Endodermal cell (in vitro differentiated cells): ENCODE data around the gene NEK9. TPM values are rescaled to one million over a fixed set of nuclear protein-coding genes. Genes with fewer than 3 reads are reported as not detected.

Source experiments
- DNase-seq: peaks from one replicate; pipeline ENCODE4 v3.0.0-alpha.2; 2017
- H3K27ac ChIP-seq: 2 replicates; pipeline ENCODE4 v1.5.1; 2013; ENCODE audit warnings: mild to moderate bottlenecking, low read depth, low read length, moderate library complexity
- H3K27me3 ChIP-seq: 2 replicates; pipeline ENCODE4 v1.6.1; 2013; ENCODE audit warnings: mild to moderate bottlenecking, low read length, moderate library complexity; ENCODE audit not compliant: insufficient read depth, control insufficient read depth, poor library complexity, severe bottlenecking
- H3K36me3 ChIP-seq: 2 replicates; pipeline ENCODE4 v1.7.0; 2013; ENCODE audit warnings: mild to moderate bottlenecking, low read length, moderate library complexity; ENCODE audit not compliant: control insufficient read depth, insufficient read depth
- H3K4me1 ChIP-seq: one replicate; pipeline ENCODE4 v1.7.0; 2013; ENCODE audit warnings: low read length; ENCODE audit not compliant: control insufficient read depth, insufficient read depth
- H3K4me3 ChIP-seq: 2 replicates; pipeline ENCODE4 v1.5.1; 2013; ENCODE audit warnings: mild to moderate bottlenecking, low read length, moderate library complexity
- H3K9ac ChIP-seq: 2 replicates; pipeline ENCODE4 v1.6.1; 2013; ENCODE audit warnings: mild to moderate bottlenecking, low read length, moderate library complexity; ENCODE audit not compliant: poor library complexity, severe bottlenecking; ENCODE audit errors: extremely low read depth
- H3K9me3 ChIP-seq: 2 replicates; pipeline ENCODE4 v1.6.1; 2013; ENCODE audit warnings: mild to moderate bottlenecking, low read length, moderate library complexity; ENCODE audit not compliant: control insufficient read depth
- H3K27ac Mint-ChIP-seq: 2 replicates; pipeline ENCODE4 v1.8.0; 2020; ENCODE audit warnings: mixed read lengths
- H3K27me3 Mint-ChIP-seq: 2 replicates; pipeline ENCODE4 v1.8.0; 2021; ENCODE audit warnings: mild to moderate bottlenecking, mixed read lengths; ENCODE audit not compliant: insufficient read depth
- H3K36me3 Mint-ChIP-seq: 2 replicates; pipeline ENCODE4 v1.8.0; 2020; ENCODE audit warnings: low read depth, mixed read lengths
- H3K4me1 Mint-ChIP-seq: 2 replicates; pipeline ENCODE4 v1.8.0; 2020; ENCODE audit warnings: mixed read lengths
- H3K4me3 Mint-ChIP-seq: 2 replicates; pipeline ENCODE4 v1.8.0; 2020; ENCODE audit warnings: mild to moderate bottlenecking, moderate library complexity, mixed read lengths
- H3K9me3 Mint-ChIP-seq: 2 replicates; pipeline ENCODE4 v1.8.0; 2020; ENCODE audit warnings: mild to moderate bottlenecking, mixed read lengths
- CTCF ChIP-seq: fragments of 200-600 bp; sonication (generic); conservative IDR thresholded peaks from 2 replicates; pipeline ENCODE4 v1.5.0; 2021; ENCODE audit warnings: antibody characterized with exemption, mild to moderate bottlenecking
- WGBS, 2 experiments: methylation state at CpG; one replicate each; pipeline versions ENCODE4 v1.1.5 to v1.1.7; 2013; ENCODE audit warnings: missing lambda C conversion rate in 2 of 2, mixed read lengths in 1 of 2; ENCODE audit not compliant: insufficient coverage in 1 of 2, insufficient read length in 1 of 2; 5-methylcytosine and 5-hydroxymethylcytosine counted together
- total RNA-seq, 2 donors: library from RNA; stranded (reverse); fragmentation: NEBNext Ultra II Directional in 1 of 2; extraction: Animal tissue kit (Norgen Biotek cat#: 25700) in 1 of 2; gene quantifications; 2 replicates in 1 of 2; 3 replicates in 1 of 2; pipeline ENCODE4 v1.2.1, GENCODE V29; 2021

NEK9 gene
- total RNA-seq, 2 donors from 2014 or later: 74.1 to 97.5 TPM

- H3K9me3 ChIP-seq: no peaks in the 10 kb centered on the region
- no peak overlapping the region for H3K9ac ChIP-seq
- no peak overlapping the region for H3K27ac ChIP-seq
- H3K4me3 ChIP-seq: no peak overlapping the region
- no peak for DNase-seq
- peaks cover 6% of the 10 kb centered on the region for H3K36me3 Mint-ChIP-seq
- H3K27me3 Mint-ChIP-seq: no peaks in the 10 kb centered on the region
- H3K4me3 Mint-ChIP-seq: no peak overlapping the region
- peaks cover 2% of the 10 kb centered on the region for H3K4me1 ChIP-seq
- H3K9me3 Mint-ChIP-seq: no peaks in the 10 kb centered on the region
- H3K27ac Mint-ChIP-seq: no peak overlapping the region
- no peaks in the 10 kb centered on the region for H3K27me3 ChIP-seq
- TF ChIP-seq CTCF: no peak
- peaks cover 3% of the 10 kb centered on the region for H3K36me3 ChIP-seq
- no peaks in the 10 kb centered on the region for H3K4me1 Mint-ChIP-seq
Observed at GRCh38 chr14:75077794-75078193, 49.1 kb downstream of the NEK9 start.

- WGBS, 2 experiments: 94 to 96% methylated on average over 9 of the region's 9 CpGs
- Histone ChIP-seq H3K4me1 (no peaks in the 10 kb centered on the region), H3K27ac (no peak overlapping the region), H3K9ac (peak overlapping the region; percentile 68), H3K9me3 (no peaks in the 10 kb centered on the region), H3K4me3 (peak overlapping the region; percentile 90), H3K27me3 (no peaks in the 10 kb centered on the region), H3K36me3 (no peaks in the 10 kb centered on the region)
- no peak overlapping the region for H3K27ac Mint-ChIP-seq
- H3K9me3 Mint-ChIP-seq: no peaks in the 10 kb centered on the region
- H3K4me3 Mint-ChIP-seq: no peak overlapping the region
- H3K27me3 Mint-ChIP-seq: no peaks in the 10 kb centered on the region
- no peak for TF ChIP-seq CTCF
- peaks cover 4% of the 10 kb centered on the region for H3K4me1 Mint-ChIP-seq
- H3K36me3 Mint-ChIP-seq: no peaks in the 10 kb centered on the region
- no peak for DNase-seq
Observed at GRCh38 chr14:75070383-75070782, 56.5 kb downstream of the NEK9 start.

GRCh38 chr14:75069811-75070145 is 57.1 kb downstream of the NEK9 start:
- no peaks in the 10 kb centered on the region for H3K27me3 Mint-ChIP-seq
- no peaks in the 10 kb centered on the region for H3K9me3 ChIP-seq
- H3K27me3 ChIP-seq: no peaks in the 10 kb centered on the region
- H3K4me1 ChIP-seq: no peaks in the 10 kb centered on the region
- no peaks in the 10 kb centered on the region for H3K9me3 Mint-ChIP-seq
- no peak overlapping the region for H3K4me3 Mint-ChIP-seq
- no peak overlapping the region for H3K27ac ChIP-seq
- H3K36me3 ChIP-seq: no peaks in the 10 kb centered on the region
- H3K9ac ChIP-seq: peak overlapping the region; percentile 68
- 33 to 76% methylated on average over 12 of the region's 12 CpGs for WGBS, 2 experiments
- H3K36me3 Mint-ChIP-seq: no peaks in the 10 kb centered on the region
- H3K4me1 Mint-ChIP-seq: peaks cover 4% of the 10 kb centered on the region
- no peak for DNase-seq
- no peak for TF ChIP-seq CTCF
- peak overlapping the region; percentile 96 for H3K27ac Mint-ChIP-seq
- H3K4me3 ChIP-seq: peak overlapping the region; percentile 90
